Panc1 (cell line): Measurements from ENCODE around the gene TCF15. TPM values are rescaled to one million over a fixed set of nuclear protein-coding genes. Genes with fewer than 3 reads are reported as not detected.

Experiments used
- ATAC-seq: fragments of 200-7000 bp; cut with Tn5 transposase; 2 replicates; pipeline ENCODE4 v1.9.1; 2020; ENCODE audit warnings: mild to moderate bottlenecking, moderate library complexity
- BruUV-seq: library from RNA; stranded (reverse); fragments of 400-500 nt; replicated peaks from 2 replicates; lab custom pipeline; 2021; lab: Mats Ljungman, UMichigan
- CTCF ChIA-PET: fragments of 300-600 bp; sonication (Branson Sonifier 250); formaldehyde crosslinking; loops from one replicate; lab custom pipeline; 2022; ENCODE audit warnings: antibody characterized with exemption; lab: Charles Lee
- POLR2A ChIA-PET: fragments of 300-600 bp; sonication (Branson Sonifier 250); formaldehyde crosslinking; loops from one replicate; lab custom pipeline; 2022; ENCODE audit warnings: antibody characterized with exemption; lab: Charles Lee
- DNase-seq: peaks from one replicate; pipeline ENCODE4 v3.0.0-alpha.2; 2010; ENCODE audit warnings: low read depth, low spot score
- H3K27ac ChIP-seq: 2 replicates; pipeline ENCODE4 v1.5.1; 2011; ENCODE audit warnings: mild to moderate bottlenecking, low read length, inconsistent platforms
- H3K27me3 ChIP-seq: fragments of 200-500 bp; sonication (Bioruptor generic); 2 replicates; pipeline ENCODE4 v1.6.0; 2014; ENCODE audit warnings: low read length, inconsistent platforms; ENCODE audit not compliant: control insufficient read depth, insufficient read depth
- H3K36me3 ChIP-seq: fragments of 200-500 bp; sonication (Bioruptor generic); 2 replicates; pipeline ENCODE4 v1.5.1; 2014; ENCODE audit warnings: inconsistent platforms, mild to moderate bottlenecking, low read length, moderate library complexity; ENCODE audit not compliant: control insufficient read depth, insufficient read depth
- H3K4me1 ChIP-seq: 2 replicates; pipeline ENCODE4 v1.5.1; 2011; ENCODE audit warnings: inconsistent platforms, mild to moderate bottlenecking, low read length, moderate library complexity; ENCODE audit not compliant: control insufficient read depth, insufficient read depth
- H3K4me3 ChIP-seq, 2 experiments: 2 replicates each; pipeline ENCODE4 v1.5.1; 2011 to 2012; ENCODE audit warnings: low read depth in 2 of 2, low read length in 2 of 2, mild to moderate bottlenecking in 2 of 2, inconsistent platforms in 1 of 2, moderate library complexity in 1 of 2
- H3K9me3 ChIP-seq: fragments of 200-500 bp; sonication (Bioruptor generic); 2 replicates; pipeline ENCODE4 v1.5.1; 2014; ENCODE audit warnings: low read depth, mild to moderate bottlenecking, inconsistent platforms, low read length, moderate library complexity; ENCODE audit not compliant: control insufficient read depth, insufficient read depth
- CTCF ChIP-seq: fragments of 450-650 bp; IDR thresholded peaks from 2 replicates; pipeline ENCODE4 v1.5.1; 2017; ENCODE audit warnings: mild to moderate bottlenecking
- POLR2AphosphoS5 ChIP-seq: IDR thresholded peaks from 2 replicates; pipeline ENCODE4 v1.6.1; 2012; ENCODE audit warnings: mild to moderate bottlenecking, low read depth, low read length, moderate library complexity
- REST ChIP-seq, 2 experiments: IDR thresholded peaks; 2 replicates each; pipeline ENCODE4 v1.6.1; 2011 to 2012; ENCODE audit warnings: low read depth in 2 of 2, control low read depth in 1 of 2, low read length in 1 of 2, mild to moderate bottlenecking in 1 of 2, moderate library complexity in 1 of 2; ENCODE audit not compliant: insufficient read depth in 1 of 2
- SIN3A ChIP-seq: IDR thresholded peaks from 2 replicates; pipeline ENCODE4 v1.6.1; 2012; ENCODE audit warnings: low read depth, mild to moderate bottlenecking, low read length, moderate library complexity, borderline replicate concordance; ENCODE audit not compliant: insufficient read depth
- TCF7L2 ChIP-seq: IDR thresholded peaks from 2 replicates; pipeline ENCODE4 v1.6.1; 2011; ENCODE audit warnings: mild to moderate bottlenecking, low read depth, low read length, inconsistent platforms
- in situ Hi-C: cut with HindIII; loops from 2 replicates; pipeline ENCODE4 v1.10.0; 2016; ENCODE audit warnings: low sequenced_read_pairs, low pct_unique_long_range_greater_than_20kb
- intact Hi-C: fragments of 100-400 bp; cut with micrococcal nuclease; formaldehyde crosslinking; loops from one replicate; pipeline ENCODE4 v1.10.0; 2022; ENCODE audit not compliant: unreplicated experiment
- total RNA-seq: library from RNA; stranded (reverse); gene quantifications from one replicate; pipeline ENCODE4 v1.2.1, GENCODE V29; 2021; ENCODE audit not compliant: unreplicated experiment

Gene TCF15
- total RNA-seq, 1 experiment from 2014 or later: not detected

DNA sequence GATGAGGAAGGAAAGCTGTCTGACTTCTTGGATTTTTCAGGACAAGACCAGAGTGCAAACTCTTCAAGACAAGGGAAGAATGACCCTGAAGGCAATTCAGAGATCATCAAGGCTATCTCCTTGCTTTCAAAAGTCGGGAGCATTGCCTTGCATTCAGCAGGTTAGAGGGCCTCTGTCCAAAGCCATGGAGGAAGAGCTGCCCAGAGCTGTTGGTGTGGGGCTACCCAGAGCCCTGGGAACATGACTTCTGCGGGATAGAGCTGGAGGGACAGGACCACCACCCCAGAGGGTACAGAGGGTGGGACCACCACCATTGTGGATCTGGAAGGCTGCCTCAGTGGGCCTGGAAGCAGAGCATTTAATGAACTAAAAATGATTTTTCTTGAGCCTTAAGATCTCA lies 48.1 kb upstream of the TCF15 start:
- Histone ChIP-seq H3K36me3 (no peaks in the 10 kb centered on the region), H3K4me1 (peaks cover 5% of the 10 kb centered on the region; the same call in 1 of the 2 replicates), H3K9me3 (no peaks in the 10 kb centered on the region), H3K4me3 (no peak overlapping the region), H3K27me3 (peaks cover 4% of the 10 kb centered on the region; the same call in 1 of the 2 replicates), H3K27ac (no peak overlapping the region)
- DNase-seq (no peak), ATAC-seq (no peak)
- POLR2A ChIA-PET: interaction anchor here (0.7 kb wide), 1 partner anchor 53 kb away, joined by 4 read pairs; no protein-coding TSS in a partner anchor
- intact Hi-C loops: no loop called here
- BruUV-seq: no TSS peak
- TF ChIP-seq REST (IDR thresholded peaks at IDR 0.05; ENCODE audit: insufficient read depth in 1 of 2, low read depth in 2 of 2, low read length in 1 of 2) (no peak), SIN3A (no peak), CTCF (no peak), POLR2AphosphoS5 (no peak), TCF7L2 (no peak)
- CTCF ChIA-PET: no interaction called here
- in situ Hi-C loops: no loop called here

GRCh38 chr20:655726-656624 lies 45.9 kb upstream of the TCF15 start:
- ChIA-PET CTCF (interaction anchor here (1.3 kb wide), 1 partner anchor 83 kb away, joined by 3 read pairs; no protein-coding TSS in a partner anchor), POLR2A (no interaction called here)
- peaks cover 17% of the 10 kb centered on the region for H3K4me1 ChIP-seq
- TF ChIP-seq POLR2AphosphoS5 (no peak), SIN3A (no peak), TCF7L2 (no peak), REST (IDR thresholded peaks at IDR 0.05; ENCODE audit: insufficient read depth in 1 of 2, low read depth in 2 of 2, low read length in 1 of 2) (no peak), CTCF (no peak)
- ATAC-seq: no peak
- H3K9me3 ChIP-seq: no peaks in the 10 kb centered on the region
- H3K27ac ChIP-seq: no peak overlapping the region
- no TSS peak for BruUV-seq
- peaks cover 2% of the 10 kb centered on the region; the same call in 1 of the 2 replicates for H3K36me3 ChIP-seq
- DNase-seq: no peak
- no peak overlapping the region for H3K4me3 ChIP-seq
- H3K27me3 ChIP-seq: 0 out of 2 replicates have a peak, but pooled peaks cover 4% of the 10 kb centered on the region
- in situ Hi-C loops (no loop called here), intact Hi-C loops (no loop called here)
